Fibroblast of the conjunctiva (primary cell): ENCODE data around the gene TFF3.

ENCODE experiments used
- DNase-seq: peaks from one replicate; pipeline ENCODE4 v3.0.0-alpha.2; 2010; ENCODE audit warnings: low read depth

The TFF3 gene

GRCh38 chr21:42266971-42267556 is 48.1 kb downstream of the TFF3 start:
- no peak for DNase-seq

- no peak for DNase-seq
Measured at GRCh38 chr21:42265231-42265812, 49.9 kb downstream of the TFF3 start.

GRCh38 chr21:42264245-42265195 is 50.7 kb downstream of the TFF3 start:
- DNase-seq = no peak

GRCh38 chr21:42263591-42264131 is 51.5 kb downstream of the TFF3 start:
- no peak for DNase-seq

DNA sequence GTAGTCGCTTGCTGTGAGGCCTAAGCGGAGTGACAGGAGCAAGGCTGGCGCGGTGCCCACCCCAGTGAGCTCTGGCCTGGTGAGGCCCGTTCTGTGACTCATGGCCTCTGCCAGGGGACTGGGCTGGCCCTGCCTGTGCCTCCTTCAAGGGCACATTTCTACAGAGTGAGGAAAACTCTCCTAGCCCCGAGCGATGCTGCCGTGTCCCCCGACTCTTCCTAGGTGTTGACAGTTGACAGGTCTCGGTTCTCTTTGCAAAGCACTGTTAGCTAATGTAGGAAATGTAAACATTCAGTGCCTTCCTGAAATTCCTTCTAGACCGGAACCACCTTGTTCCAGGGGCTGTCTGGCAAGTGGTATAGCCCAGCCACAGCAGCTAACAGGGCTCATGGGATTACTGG is 52.4 kb downstream of the TFF3 start:
- DNase-seq = no peak

DNA sequence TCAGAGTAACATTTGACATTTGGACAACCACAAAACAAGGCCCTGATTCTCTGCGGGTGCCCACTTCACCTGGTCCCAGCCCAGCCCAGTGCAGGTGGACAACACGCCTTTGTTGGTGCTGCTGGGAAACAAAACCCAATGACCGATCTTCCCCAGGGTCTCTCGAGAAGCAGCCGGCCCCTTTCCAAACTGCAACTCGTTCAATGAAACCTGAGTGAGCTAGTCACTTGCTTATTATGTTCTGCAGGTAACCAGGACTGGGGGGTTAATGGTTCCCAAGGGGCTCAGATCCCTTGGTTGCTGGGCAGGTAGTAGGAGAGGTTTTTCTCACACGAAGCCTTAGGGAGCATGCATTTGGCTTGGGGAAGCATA is 53.4 kb downstream of the TFF3 start:
- no peak for DNase-seq
